ENCODE results near the gene LAMC3.
"Not testable (repeated sequence)": the region's sequence is repeated elsewhere in the genome, so short reads cannot be mapped to it uniquely, and the experiment has no call there.

The LAMC3 gene

DNA sequence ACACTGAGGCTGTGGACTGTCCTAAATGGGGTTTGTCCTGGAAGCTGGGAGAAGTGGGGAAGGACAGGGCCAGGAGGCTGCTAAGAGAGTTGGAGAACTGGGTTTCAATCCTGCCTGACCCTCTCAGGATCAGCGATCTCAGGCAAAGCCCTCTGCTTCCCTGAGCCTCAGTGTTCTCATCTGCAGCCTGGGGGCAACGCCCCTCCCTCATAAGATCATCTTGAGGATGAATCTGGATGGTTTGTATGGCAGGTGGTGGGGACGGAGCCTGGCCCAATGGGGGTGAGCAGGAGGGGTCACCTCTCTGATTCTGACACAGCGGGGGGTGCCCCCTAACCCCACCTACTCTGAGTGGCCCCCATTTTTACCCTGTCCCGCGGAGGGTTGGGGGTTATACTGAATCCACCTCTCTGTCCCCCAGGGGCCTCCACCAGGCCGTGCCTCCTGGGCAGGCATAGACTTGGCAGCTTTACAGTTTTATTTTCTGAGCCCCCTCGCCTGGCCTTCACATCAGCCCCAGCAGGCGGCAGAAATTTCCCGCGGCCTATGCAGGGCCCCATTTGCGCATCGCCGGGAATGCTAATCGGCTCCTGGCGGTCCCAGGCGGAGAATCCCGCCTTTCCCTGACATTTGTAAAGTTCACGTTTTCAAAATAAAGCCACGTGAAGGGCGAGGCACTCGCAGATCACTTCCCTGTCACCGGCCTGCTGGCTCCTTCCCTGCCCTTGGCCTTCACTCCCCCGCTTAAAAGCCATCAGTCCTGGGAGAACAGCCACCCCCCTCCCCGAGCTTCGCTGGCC, 17.8 kb upstream of the LAMC3 start:
- no peak overlapping the region for H3K4me3 ChIP-seq (ENCODE audit: low read depth, low read length)

DNA sequence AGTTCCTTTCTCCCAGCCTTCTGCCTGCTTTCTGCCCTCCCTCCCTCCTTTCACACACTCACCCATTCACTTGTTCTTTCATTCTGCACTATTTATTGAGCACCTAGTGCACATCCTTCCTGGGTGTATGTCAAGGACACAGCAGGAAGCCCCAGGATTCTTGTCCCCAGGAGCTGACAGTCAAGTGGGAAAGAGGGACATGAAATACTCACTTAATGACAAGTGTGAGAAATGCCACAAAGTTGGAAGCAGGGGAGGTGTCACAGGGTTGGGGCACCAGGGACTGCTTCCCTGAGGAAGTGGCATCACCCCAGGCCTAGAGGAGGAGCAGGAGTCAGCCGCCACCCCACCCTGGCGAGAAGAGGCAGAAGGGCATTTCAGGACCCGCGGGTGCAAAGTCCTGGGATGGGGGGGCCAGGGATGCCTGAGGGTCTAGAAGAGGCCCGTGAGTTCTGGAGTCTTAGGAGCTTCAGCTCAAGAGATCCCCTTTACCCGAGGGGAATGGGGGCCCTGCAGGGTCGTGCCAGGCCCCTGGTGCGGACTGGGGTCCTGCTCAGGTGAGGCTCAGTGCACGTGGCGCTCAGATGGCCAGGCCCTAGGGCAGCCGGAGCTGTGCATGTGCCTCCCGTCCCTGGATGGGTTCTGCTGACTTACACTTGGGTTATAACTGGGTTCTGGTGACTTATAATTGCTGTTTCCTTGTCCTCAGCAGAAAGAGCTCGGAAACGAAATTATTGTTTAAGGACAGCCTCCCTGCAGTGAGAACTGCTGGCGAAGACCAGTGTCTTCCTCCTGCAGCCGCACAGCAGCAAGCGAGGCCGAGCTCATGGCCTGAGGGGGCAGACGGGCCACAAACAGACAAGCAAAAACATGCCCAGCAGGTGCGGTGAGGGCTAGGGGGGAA, 16.9 kb upstream of the LAMC3 start:
- H3K4me3 ChIP-seq (ENCODE audit: low read depth, low read length), result no peak overlapping the region

- no peak overlapping the region for H3K4me3 ChIP-seq (ENCODE audit: low read depth, low read length)
These were observed 16.3 kb upstream of the LAMC3 start for GRCh38 chr9:130992682-130993032.

GRCh38 chr9:130993303-130994030, 15.5 kb upstream of the LAMC3 start:
- H3K4me3 ChIP-seq (ENCODE audit: low read depth, low read length), result no peak overlapping the region

DNA sequence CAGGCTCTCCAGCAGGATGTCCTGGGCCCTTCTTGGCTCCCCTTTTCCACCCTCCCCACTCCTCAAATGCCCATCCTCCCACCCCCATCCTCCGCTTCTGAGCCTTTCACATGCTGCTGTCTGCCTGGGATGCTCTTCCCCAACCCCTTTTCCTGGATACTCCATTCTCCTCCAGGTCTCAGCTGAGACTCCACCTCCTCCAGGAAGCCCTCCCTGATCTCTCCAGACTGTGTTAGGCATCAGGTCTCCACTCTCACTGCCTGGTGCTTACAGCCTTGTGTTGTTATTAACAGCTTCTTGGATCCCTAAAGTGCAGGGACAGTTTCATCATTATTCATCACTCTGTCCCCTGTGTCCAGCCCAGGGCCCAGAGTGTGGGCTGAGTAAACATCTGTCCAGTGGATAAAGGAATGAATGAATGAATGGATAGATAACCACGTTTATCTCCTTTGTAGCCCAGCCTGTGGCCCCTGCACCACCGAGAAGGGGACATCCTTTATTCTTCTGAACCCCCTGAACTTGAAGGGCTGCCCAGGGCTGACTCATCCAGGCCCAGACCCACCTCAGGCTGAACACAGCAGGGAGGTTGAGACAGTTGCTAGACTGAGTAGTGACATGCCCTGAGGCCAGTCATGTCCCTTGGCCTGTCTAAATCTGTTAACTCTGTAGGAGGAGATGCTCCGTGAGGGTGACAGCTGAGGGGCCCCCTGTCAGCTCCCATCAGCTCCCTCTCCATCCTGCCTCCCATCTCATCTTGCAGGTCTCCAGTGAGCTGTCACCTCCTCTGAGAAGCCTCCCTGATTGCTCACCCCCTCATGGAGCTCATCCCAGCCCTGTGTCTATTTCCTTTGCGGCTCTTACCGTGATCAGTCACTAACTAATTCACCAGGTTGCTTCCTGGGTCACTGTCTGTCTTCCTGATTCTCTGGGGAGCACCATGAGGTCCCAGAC, 14.6 kb upstream of the LAMC3 start:
- H3K4me3 ChIP-seq (ENCODE audit: low read depth, low read length), result no peak overlapping the region

- H3K4me3 ChIP-seq (ENCODE audit: low read depth, low read length), result no peak overlapping the region
These were observed 13.6 kb upstream of the LAMC3 start for GRCh38 chr9:130995086-130996011.

- H3K4me3 ChIP-seq (ENCODE audit: low read depth, low read length), result no peak overlapping the region
These were observed 12.8 kb upstream of the LAMC3 start for GRCh38 chr9:130996205-130996604.

GRCh38 chr9:130996676-130997394, 12.1 kb upstream of the LAMC3 start:
- H3K4me3 ChIP-seq (ENCODE audit: low read depth, low read length), result no peak overlapping the region

DNA sequence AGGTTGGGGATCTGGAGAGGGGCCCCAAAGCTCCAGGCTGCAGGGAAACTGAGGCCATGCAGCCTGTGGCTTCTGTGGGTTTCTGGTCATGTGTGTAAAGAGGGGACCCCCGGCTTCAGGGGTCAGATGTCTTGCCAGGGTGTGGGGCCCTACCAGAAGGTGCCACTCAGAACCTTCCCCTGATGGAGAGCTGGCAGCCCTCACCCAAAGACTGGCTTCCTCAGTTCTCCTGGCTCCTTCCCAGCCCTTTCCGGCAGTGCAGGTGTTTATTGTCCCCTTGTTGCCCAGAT, 11.6 kb upstream of the LAMC3 start:
- no peak overlapping the region for H3K4me3 ChIP-seq (ENCODE audit: low read depth, low read length)

DNA sequence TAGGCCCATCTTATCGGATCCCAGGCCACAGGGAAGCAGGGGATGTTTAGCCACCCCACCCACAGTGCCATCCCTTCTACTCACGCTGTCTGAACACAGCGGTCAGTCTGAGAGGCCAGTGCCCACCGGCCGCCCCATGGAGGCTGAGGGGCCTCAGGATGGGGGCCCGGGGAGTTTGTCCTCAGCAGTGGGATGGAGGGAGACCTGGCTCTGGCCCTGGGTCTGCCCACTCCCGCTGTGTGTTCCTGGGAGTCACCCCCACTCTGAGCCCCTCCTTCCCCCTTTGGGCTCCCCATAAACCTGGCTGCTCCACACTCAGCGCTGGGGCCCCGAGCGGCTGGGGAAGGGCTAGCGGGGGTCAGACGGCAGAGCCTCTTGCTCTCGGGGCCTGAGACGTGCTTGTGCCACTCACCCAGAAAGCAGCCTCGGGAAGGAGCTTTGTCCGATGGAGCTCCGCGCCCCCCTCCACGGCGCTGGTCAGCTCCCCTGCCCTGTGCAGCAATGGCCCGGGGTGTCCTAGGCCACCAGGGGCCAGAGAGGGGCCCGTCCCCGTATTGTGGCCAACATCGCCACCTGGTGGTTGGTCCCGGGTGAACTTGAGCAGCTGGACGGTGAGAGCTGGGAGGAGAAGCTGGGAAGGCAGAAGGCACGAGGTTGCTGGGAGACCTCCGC, 10.9 kb upstream of the LAMC3 start:
- H3K4me3 ChIP-seq (ENCODE audit: low read depth, low read length), result no peak overlapping the region

DNA sequence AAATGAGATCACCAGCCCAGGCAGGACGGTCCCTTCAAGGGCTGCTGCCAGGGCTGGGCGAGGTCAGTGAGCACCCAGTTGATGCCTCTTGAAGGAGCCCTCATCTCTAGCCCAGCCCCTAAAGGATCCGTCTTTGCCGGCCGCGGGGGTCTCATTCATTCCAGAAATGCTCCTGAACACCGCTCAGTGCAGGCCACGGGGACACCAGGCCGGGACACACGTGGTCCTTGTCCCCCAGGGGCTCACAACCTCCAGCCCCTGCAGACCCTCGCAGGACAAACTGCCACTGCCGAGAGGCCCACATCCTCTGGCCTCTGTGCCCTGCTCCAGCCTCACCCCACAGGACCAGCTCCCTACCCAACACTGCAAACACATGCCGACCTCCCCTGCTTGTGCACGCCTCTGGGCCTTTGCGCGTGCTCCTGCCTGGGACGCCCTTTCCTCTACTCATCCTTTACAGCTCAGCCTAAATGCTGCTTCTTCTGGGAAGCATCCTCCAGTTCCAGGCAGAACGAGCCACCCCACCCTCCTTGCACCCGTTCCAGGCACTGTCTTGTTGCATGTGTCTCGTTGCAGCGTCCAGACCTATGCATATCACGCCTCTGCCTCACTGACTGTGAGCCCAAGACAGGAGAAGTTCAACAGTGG, 10.3 kb upstream of the LAMC3 start:
- no peak overlapping the region for H3K4me3 ChIP-seq (ENCODE audit: low read depth, low read length)

- no peak overlapping the region for H3K4me3 ChIP-seq (ENCODE audit: low read depth, low read length)
These were observed 9.7 kb upstream of the LAMC3 start for GRCh38 chr9:130999245-130999623.

DNA sequence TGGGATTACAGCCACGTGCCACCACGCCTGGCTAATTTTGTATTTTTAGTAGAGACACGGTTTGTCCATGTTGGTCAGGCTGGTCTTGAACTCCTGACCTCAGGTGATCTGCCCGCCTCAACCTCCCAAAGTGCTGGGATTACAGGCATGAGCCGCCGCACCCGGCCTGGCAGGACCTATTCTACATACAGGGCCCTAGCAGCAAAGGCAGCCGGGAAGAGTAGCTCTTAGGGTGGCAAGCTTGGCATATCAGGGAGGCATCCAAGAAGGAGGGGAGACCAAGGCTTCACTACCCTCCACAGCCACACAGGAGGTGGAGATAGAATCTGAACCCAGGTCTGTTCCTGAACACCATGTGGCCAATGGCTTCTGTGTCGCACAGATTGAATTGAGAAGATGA, 8.4 kb upstream of the LAMC3 start:
- H3K4me3 ChIP-seq (ENCODE audit: low read depth, low read length), result not testable (repeated sequence)

GRCh38 chr9:131001021-131001420, 8.0 kb upstream of the LAMC3 start:
- no peak overlapping the region for H3K4me3 ChIP-seq (ENCODE audit: low read depth, low read length)

DNA sequence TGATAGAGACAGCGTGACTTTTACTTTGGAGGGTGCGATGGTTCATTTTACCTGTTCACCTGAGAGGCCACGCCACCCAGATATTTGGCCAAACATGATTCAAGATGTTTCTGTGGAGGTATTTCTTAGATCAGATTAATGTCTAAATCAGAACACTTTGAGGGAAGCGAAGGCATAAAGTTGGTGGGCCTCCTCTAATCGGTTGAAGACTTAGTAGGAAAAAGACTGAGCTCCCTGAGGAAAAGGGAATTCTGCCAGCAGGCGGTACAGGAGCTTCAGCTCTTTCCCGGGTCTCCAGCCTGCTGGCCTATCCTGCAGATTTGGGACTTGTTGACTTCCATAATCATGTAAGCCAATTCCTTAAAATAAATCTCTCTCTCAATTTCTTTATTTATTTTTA, 7.0 kb upstream of the LAMC3 start:
- no peak overlapping the region for H3K4me3 ChIP-seq (ENCODE audit: low read depth, low read length)

GRCh38 chr9:131006601-131007000, 2.4 kb upstream of the LAMC3 start:
- H3K4me3 ChIP-seq (ENCODE audit: low read depth, low read length), result no peak overlapping the region

- no peak overlapping the region for H3K4me3 ChIP-seq (ENCODE audit: low read depth, low read length)
These were observed 888 bp upstream of the LAMC3 start for GRCh38 chr9:131008086-131008485.

DNA sequence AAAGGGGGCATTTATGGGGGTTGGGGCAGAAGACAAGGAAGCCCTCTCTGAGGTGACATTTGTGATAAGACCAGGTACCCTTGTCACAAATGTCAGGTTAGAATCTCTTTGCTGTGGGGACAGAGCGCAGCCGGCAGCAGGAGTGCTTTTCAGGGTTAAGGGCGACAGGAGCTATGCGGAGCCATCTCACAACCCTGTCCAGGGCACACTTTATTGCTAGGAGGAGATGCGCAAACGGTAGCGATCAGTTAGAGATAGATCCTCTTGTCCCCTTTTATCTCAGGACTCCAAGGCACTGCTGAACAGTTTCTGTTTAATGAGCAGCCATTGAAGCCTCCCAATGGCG, 438 bp upstream of the LAMC3 start:
- no peak overlapping the region for H3K4me3 ChIP-seq (ENCODE audit: low read depth, low read length)
